ENCODE results near the gene EXOC1. TPM values are rescaled to one million over a fixed set of nuclear protein-coding genes. Genes with fewer than 3 reads are reported as not detected.

Gene EXOC1
- polyA plus RNA-seq, 1 donor (not counting 4 experiments of a cell fraction or from before 2014, with no cell fraction given) = 32.4 TPM

DNA sequence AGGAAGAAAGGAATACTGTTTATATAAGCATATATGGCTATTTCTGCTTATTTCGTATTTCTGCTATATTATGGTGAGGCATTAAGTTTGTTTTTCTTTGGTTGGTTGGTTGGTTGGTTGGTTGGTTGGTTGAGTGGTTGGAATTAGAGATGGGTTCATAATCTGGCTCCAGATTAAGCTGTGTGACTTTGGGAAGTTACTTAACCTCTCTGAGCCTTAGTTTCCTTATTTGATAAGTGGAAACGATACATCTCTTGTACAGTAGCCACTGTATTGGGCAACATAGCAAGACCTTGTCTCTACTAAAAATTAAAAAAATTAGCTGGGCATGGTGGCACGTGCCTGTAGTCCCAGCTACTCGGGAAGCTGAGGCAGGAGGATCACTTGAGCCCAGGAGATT is 49.2 kb downstream of the EXOC1 start:
- no peaks in the 10 kb centered on the region for H3K9me3 ChIP-seq (ENCODE audit: control insufficient read depth, low read depth, low read length)
- DNase-seq (ENCODE audit: low read depth, low spot score) = no peak
- peak; percentile 13 for FAIRE-seq
- no peak overlapping the region for H2AFZ ChIP-seq (ENCODE audit: control insufficient read depth, low read length)
- no peak overlapping the region for H3K27ac ChIP-seq (ENCODE audit: control insufficient read depth, insufficient read depth, low read length)
- H4K20me1 ChIP-seq (ENCODE audit: control insufficient read depth, extremely low read depth, insufficient read depth, low read length) = no peaks in the 10 kb centered on the region
- H3K9me1 ChIP-seq (ENCODE audit: control insufficient read depth, extremely low read depth, insufficient read depth, low read length) = peaks cover 2% of the 10 kb centered on the region
- TF ChIP-seq, protein P1, sequence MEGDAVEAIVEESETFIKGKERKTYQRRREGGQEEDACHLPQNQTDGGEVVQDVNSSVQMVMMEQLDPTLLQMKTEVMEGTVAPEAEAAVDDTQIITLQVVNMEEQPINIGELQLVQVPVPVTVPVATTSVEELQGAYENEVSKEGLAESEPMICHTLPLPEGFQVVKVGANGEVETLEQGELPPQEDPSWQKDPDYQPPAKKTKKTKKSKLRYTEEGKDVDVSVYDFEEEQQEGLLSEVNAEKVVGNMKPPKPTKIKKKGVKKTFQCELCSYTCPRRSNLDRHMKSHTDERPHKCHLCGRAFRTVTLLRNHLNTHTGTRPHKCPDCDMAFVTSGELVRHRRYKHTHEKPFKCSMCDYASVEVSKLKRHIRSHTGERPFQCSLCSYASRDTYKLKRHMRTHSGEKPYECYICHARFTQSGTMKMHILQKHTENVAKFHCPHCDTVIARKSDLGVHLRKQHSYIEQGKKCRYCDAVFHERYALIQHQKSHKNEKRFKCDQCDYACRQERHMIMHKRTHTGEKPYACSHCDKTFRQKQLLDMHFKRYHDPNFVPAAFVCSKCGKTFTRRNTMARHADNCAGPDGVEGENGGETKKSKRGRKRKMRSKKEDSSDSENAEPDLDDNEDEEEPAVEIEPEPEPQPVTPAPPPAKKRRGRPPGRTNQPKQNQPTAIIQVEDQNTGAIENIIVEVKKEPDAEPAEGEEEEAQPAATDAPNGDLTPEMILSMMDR (optimal IDR thresholded peaks at IDR 0.05 in 1 of 3, IDR thresholded peaks at IDR 0.05 in 1 of 3, conservative IDR thresholded peaks at IDR 0.05 in 1 of 3; ENCODE audit: extremely low read depth in 1 of 3, insufficient read depth in 2 of 3, low read length in 3 of 3) = no peak
- TF ChIP-seq EZH2 (IDR thresholded peaks at IDR 0.05; ENCODE audit: low read length) = no peak
- no peak overlapping the region for H3K9ac ChIP-seq (ENCODE audit: control insufficient read depth, extremely low read depth, insufficient read depth, low read length)
- H3K79me2 ChIP-seq (ENCODE audit: control insufficient read depth, insufficient read depth, low read length) = no peaks in the 10 kb centered on the region
- H3K27me3 ChIP-seq (ENCODE audit: control insufficient read depth, extremely low read depth, insufficient read depth, low read length) = no peaks in the 10 kb centered on the region
- H3K4me1 ChIP-seq (ENCODE audit: control insufficient read depth, extremely low read depth, insufficient read depth, low read length) = peaks cover 11% of the 10 kb centered on the region
- peaks cover 0 to 3% of the 10 kb centered on the region in 2 experiments for H3K36me3 ChIP-seq (ENCODE audit: control insufficient read depth in 2 of 2, extremely low read depth in 1 of 2, insufficient read depth in 2 of 2, low read length in 2 of 2)
- dilution Hi-C loops (cut with MboI; ENCODE audit: extremely low pct_ligation_motif_present, low sequenced_read_pairs) = no loop called here
- H3K4me2 ChIP-seq (ENCODE audit: control insufficient read depth, extremely low read depth, insufficient read depth, low read depth, low read length) = no peak overlapping the region
- H3K4me3 ChIP-seq (ENCODE audit: control insufficient read depth in 2 of 3, extremely low read depth in 1 of 3, insufficient read depth in 2 of 3, low read depth in 1 of 3, low read length in 3 of 3) = no peak overlapping the region

DNA sequence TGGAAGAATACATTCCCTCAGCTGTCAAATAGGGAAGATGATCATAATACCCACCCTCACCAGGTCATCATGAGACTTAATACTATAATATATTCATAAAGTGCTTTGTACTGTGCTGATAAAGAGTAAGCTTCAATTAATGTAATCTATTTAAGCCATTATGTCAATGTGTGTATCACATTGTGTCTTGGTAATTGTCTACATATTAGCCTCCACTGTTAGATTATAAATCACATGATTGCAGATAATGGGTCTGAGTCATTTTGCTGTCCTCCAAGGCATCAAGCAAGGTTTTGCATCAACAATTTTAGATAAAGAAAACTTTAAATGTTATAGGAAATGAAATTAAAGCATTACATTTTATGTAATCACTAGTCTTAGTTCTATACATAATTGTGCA is 50.1 kb downstream of the EXOC1 start:
- Histone ChIP-seq H2AFZ (ENCODE audit: control insufficient read depth, low read length) (no peak overlapping the region), H3K79me2 (ENCODE audit: control insufficient read depth, insufficient read depth, low read length) (no peaks in the 10 kb centered on the region), H3K36me3 (ENCODE audit: control insufficient read depth in 2 of 2, extremely low read depth in 1 of 2, insufficient read depth in 2 of 2, low read length in 2 of 2) (peaks cover 0 to 3% of the 10 kb centered on the region in 2 experiments), H3K27me3 (ENCODE audit: control insufficient read depth, extremely low read depth, insufficient read depth, low read length) (no peaks in the 10 kb centered on the region), H3K9ac (ENCODE audit: control insufficient read depth, extremely low read depth, insufficient read depth, low read length) (no peak overlapping the region), H3K27ac (ENCODE audit: control insufficient read depth, insufficient read depth, low read length) (no peak overlapping the region), H3K4me3 (ENCODE audit: control insufficient read depth in 2 of 3, extremely low read depth in 1 of 3, insufficient read depth in 2 of 3, low read depth in 1 of 3, low read length in 3 of 3) (no peak overlapping the region), H3K9me1 (ENCODE audit: control insufficient read depth, extremely low read depth, insufficient read depth, low read length) (peaks cover 2% of the 10 kb centered on the region), H3K4me2 (ENCODE audit: control insufficient read depth, extremely low read depth, insufficient read depth, low read depth, low read length) (no peak overlapping the region), H4K20me1 (ENCODE audit: control insufficient read depth, extremely low read depth, insufficient read depth, low read length) (no peaks in the 10 kb centered on the region), H3K4me1 (ENCODE audit: control insufficient read depth, extremely low read depth, insufficient read depth, low read length) (peaks cover 11% of the 10 kb centered on the region), H3K9me3 (ENCODE audit: control insufficient read depth, low read depth, low read length) (no peaks in the 10 kb centered on the region)
- DNase-seq (ENCODE audit: low read depth, low spot score) (no peak), FAIRE-seq (no peak)
- dilution Hi-C loops (cut with MboI; ENCODE audit: extremely low pct_ligation_motif_present, low sequenced_read_pairs) = no loop called here
- TF ChIP-seq, protein P1 (optimal IDR thresholded peaks at IDR 0.05 in 1 of 3, IDR thresholded peaks at IDR 0.05 in 1 of 3, conservative IDR thresholded peaks at IDR 0.05 in 1 of 3; ENCODE audit: extremely low read depth in 1 of 3, insufficient read depth in 2 of 3, low read length in 3 of 3) = no peak
- TF ChIP-seq EZH2 (IDR thresholded peaks at IDR 0.05; ENCODE audit: low read length) = no peak
